Astrocyte (in vitro differentiated cells and primary cell): ENCODE results near the gene EXOC3. TPM values are rescaled to one million over a fixed set of nuclear protein-coding genes. Genes with fewer than 3 reads are reported as not detected.

Experiments used
- DNase-seq: peaks from one replicate; pipeline ENCODE4 v3.0.0-alpha.2; 2010; ENCODE audit warnings: low read depth
- FAIRE-seq: peaks from 2 replicates; lab custom pipeline; 2011; peaks lifted over from hg19 to GRCh38; lab: Jason Lieb, UNC
- H2AFZ ChIP-seq: 2 replicates; pipeline ENCODE4 v1.6.0; 2012; ENCODE audit warnings: low read depth, low read length, inconsistent platforms
- H3K27ac ChIP-seq: 2 replicates; pipeline ENCODE4 v1.5.1; 2011; ENCODE audit warnings: low read depth, low read length, inconsistent platforms
- H3K27me3 ChIP-seq: 2 replicates; pipeline ENCODE4 v1.6.0; 2011; ENCODE audit warnings: low read length, inconsistent platforms; ENCODE audit not compliant: insufficient read depth
- H3K36me3 ChIP-seq: 2 replicates; pipeline ENCODE4 v1.5.1; 2011; ENCODE audit warnings: low read length, inconsistent platforms; ENCODE audit not compliant: insufficient read depth
- H3K4me1 ChIP-seq: 2 replicates; pipeline ENCODE4 v1.5.1; 2011; ENCODE audit warnings: low read length, inconsistent platforms; ENCODE audit not compliant: insufficient read depth
- H3K4me2 ChIP-seq: 2 replicates; pipeline ENCODE4 v1.6.0; 2012; ENCODE audit warnings: low read length, inconsistent platforms
- H3K4me3 ChIP-seq: 2 replicates; pipeline ENCODE4 v1.5.1; 2011; ENCODE audit warnings: low read depth, mild to moderate bottlenecking, low read length, inconsistent platforms; ENCODE audit not compliant: insufficient read depth
- H3K79me2 ChIP-seq: 2 replicates; pipeline ENCODE4 v1.6.0; 2012; ENCODE audit warnings: mild to moderate bottlenecking, low read length, inconsistent platforms; ENCODE audit not compliant: insufficient read depth
- H3K9ac ChIP-seq: 2 replicates; pipeline ENCODE4 v1.6.0; 2012; ENCODE audit warnings: mild to moderate bottlenecking, low read length, inconsistent platforms
- H3K9me3 ChIP-seq: 2 replicates; pipeline ENCODE4 v1.5.1; 2012; ENCODE audit warnings: low read depth, mild to moderate bottlenecking, low read length, inconsistent platforms; ENCODE audit not compliant: insufficient read depth
- H4K20me1 ChIP-seq: 2 replicates; pipeline ENCODE4 v1.6.0; 2012; ENCODE audit warnings: low read length, inconsistent platforms; ENCODE audit not compliant: insufficient read depth
- H3K27ac Mint-ChIP-seq: one replicate; pipeline ENCODE4 v1.8.0; 2021; ENCODE audit warnings: mild to moderate bottlenecking, mixed read lengths; ENCODE audit not compliant: unreplicated experiment
- H3K27me3 Mint-ChIP-seq: one replicate; pipeline ENCODE4 v1.8.0; 2021; ENCODE audit warnings: low read depth, mixed read lengths; ENCODE audit not compliant: unreplicated experiment
- H3K36me3 Mint-ChIP-seq: one replicate; pipeline ENCODE4 v1.8.0; 2021; ENCODE audit warnings: low read depth, mixed read lengths; ENCODE audit not compliant: unreplicated experiment
- H3K4me1 Mint-ChIP-seq: one replicate; pipeline ENCODE4 v1.8.0; 2021; ENCODE audit warnings: low read depth, mixed read lengths; ENCODE audit not compliant: unreplicated experiment
- H3K4me3 Mint-ChIP-seq: one replicate; pipeline ENCODE4 v1.8.0; 2021; ENCODE audit warnings: mild to moderate bottlenecking, moderate library complexity, mixed read lengths; ENCODE audit not compliant: unreplicated experiment
- H3K9me3 Mint-ChIP-seq: one replicate; pipeline ENCODE4 v1.8.0; 2021; ENCODE audit warnings: mild to moderate bottlenecking, mixed read lengths; ENCODE audit not compliant: unreplicated experiment
- CTCF ChIP-seq: IDR thresholded peaks from 2 replicates; pipeline ENCODE4 v1.5.1; 2011; ENCODE audit warnings: low read depth, mild to moderate bottlenecking, inconsistent platforms, low read length, moderate library complexity; ENCODE audit not compliant: insufficient read depth
- EZH2 ChIP-seq: IDR thresholded peaks from 2 replicates; pipeline ENCODE4 v1.6.1; 2012; ENCODE audit warnings: mild to moderate bottlenecking, low read length, inconsistent platforms; ENCODE audit not compliant: insufficient read depth
- total RNA-seq: library from RNA; stranded (reverse); gene quantifications from 2 replicates; pipeline ENCODE4 v1.2.1, GENCODE V29; 2021

The EXOC3 gene
- total RNA-seq, 1 donor from 2014 or later = 37.9 TPM

GRCh38 chr5:420632-421286 lies 22.2 kb upstream of the EXOC3 start:
- H3K36me3 ChIP-seq = no peaks in the 10 kb centered on the region
- no peaks in the 10 kb centered on the region for H3K4me1 ChIP-seq
- Mint-ChIP-seq H3K27me3 (peaks cover 2% of the 10 kb centered on the region), H3K4me1 (peaks cover 9% of the 10 kb centered on the region), H3K4me3 (no peak overlapping the region), H3K27ac (no peak overlapping the region), H3K36me3 (peaks cover 15% of the 10 kb centered on the region), H3K9me3 (peaks cover 2% of the 10 kb centered on the region)
- H4K20me1 ChIP-seq = peaks cover 3% of the 10 kb centered on the region
- DNase-seq (no peak), FAIRE-seq (no peak)
- peaks cover 3% of the 10 kb centered on the region for H3K79me2 ChIP-seq
- no peaks in the 10 kb centered on the region for H3K9me3 ChIP-seq
- TF ChIP-seq CTCF (no peak), EZH2 (no peak)
- H3K27me3 ChIP-seq = no peaks in the 10 kb centered on the region
- no peak overlapping the region for H3K27ac ChIP-seq
- no peak overlapping the region for H3K9ac ChIP-seq
- no peak overlapping the region for H3K4me2 ChIP-seq
- H2AFZ ChIP-seq = no peak overlapping the region
- H3K4me3 ChIP-seq = no peak overlapping the region

- Mint-ChIP-seq H3K4me1 (peaks cover 9% of the 10 kb centered on the region), H3K27ac (no peak overlapping the region), H3K4me3 (no peak overlapping the region), H3K9me3 (peaks cover 1% of the 10 kb centered on the region), H3K27me3 (peaks cover 2% of the 10 kb centered on the region), H3K36me3 (peaks cover 15% of the 10 kb centered on the region)
- no peak for TF ChIP-seq EZH2
- no peak for TF ChIP-seq CTCF
- Histone ChIP-seq H3K79me2 (no peaks in the 10 kb centered on the region), H2AFZ (no peak overlapping the region), H4K20me1 (peaks cover 3% of the 10 kb centered on the region), H3K4me3 (no peak overlapping the region), H3K9ac (no peak overlapping the region), H3K27ac (no peak overlapping the region), H3K9me3 (no peaks in the 10 kb centered on the region), H3K4me1 (no peaks in the 10 kb centered on the region), H3K36me3 (no peaks in the 10 kb centered on the region), H3K4me2 (no peak overlapping the region), H3K27me3 (no peaks in the 10 kb centered on the region)
- DNase-seq (no peak), FAIRE-seq (no peak)
These were observed 21.6 kb upstream of the EXOC3 start for GRCh38 chr5:421287-421880.

GRCh38 chr5:421901-422300 lies 21.1 kb upstream of the EXOC3 start:
- no peak for FAIRE-seq
- Mint-ChIP-seq H3K4me3 (no peak overlapping the region), H3K27ac (no peak overlapping the region), H3K4me1 (peaks cover 9% of the 10 kb centered on the region), H3K9me3 (peaks cover 1% of the 10 kb centered on the region), H3K27me3 (peaks cover 2% of the 10 kb centered on the region), H3K36me3 (peaks cover 16% of the 10 kb centered on the region)
- Histone ChIP-seq H3K27me3 (no peaks in the 10 kb centered on the region), H3K4me2 (no peak overlapping the region), H3K36me3 (no peaks in the 10 kb centered on the region), H3K4me1 (no peaks in the 10 kb centered on the region), H4K20me1 (peaks cover 3% of the 10 kb centered on the region), H3K9me3 (no peaks in the 10 kb centered on the region), H3K9ac (no peak overlapping the region), H3K79me2 (no peaks in the 10 kb centered on the region), H3K4me3 (no peak overlapping the region), H3K27ac (no peak overlapping the region), H2AFZ (no peak overlapping the region)
- TF ChIP-seq EZH2 (no peak), CTCF (no peak)
- no peak for DNase-seq
